Uterus (tissue), 4 donors: Measurements from ENCODE around the gene PLEKHM1. TPM values are rescaled to one million over a fixed set of nuclear protein-coding genes. Genes with fewer than 3 reads are reported as not detected.

Experiments
- DNase-seq, 2 donors: peaks; one replicate each; pipeline ENCODE4 v3.0.0-alpha.2; 2019 to 2020
- H3K27ac ChIP-seq, 2 donors: fragments of 200-600 bp; sonication (generic); 1 replicate in 1 of 2; 2 replicates in 1 of 2; pipeline ENCODE4 v1.5.1; 2016 to 2018
- H3K27me3 ChIP-seq, 2 donors: fragments of 200-600 bp; sonication (generic); one replicate each; pipeline ENCODE4 v1.5.1; 2018 to 2019; ENCODE audit warnings: control low read depth in 1 of 2
- H3K36me3 ChIP-seq, 2 donors: fragments of 200-600 bp; sonication (generic); one replicate each; pipeline ENCODE4 v1.5.1; 2019; ENCODE audit warnings: control low read depth in 1 of 2
- H3K4me1 ChIP-seq, 2 donors: fragments of 200-600 bp; sonication (generic); one replicate each; pipeline ENCODE4 v1.5.1; 2018 to 2019; ENCODE audit warnings: control low read depth in 1 of 2
- H3K4me3 ChIP-seq, 2 donors: fragments of 200-600 bp; sonication (generic); 1 replicate in 1 of 2; 2 replicates in 1 of 2; pipeline ENCODE4 v1.5.1; 2018 to 2019; ENCODE audit warnings: mild to moderate bottlenecking in 1 of 2
- H3K9me3 ChIP-seq, 2 donors: fragments of 200-600 bp; sonication (generic); one replicate each; pipeline ENCODE4 v1.5.1; 2019; ENCODE audit warnings: control low read depth in 1 of 2
- CTCF ChIP-seq, 4 experiments: fragments of 200-600 bp in 2 of 4; fragments of 450-650 bp in 2 of 4; sonication (generic) in 2 of 4; IDR thresholded peaks; one replicate each; pipeline ENCODE4 v1.5.1; 2016 to 2019; ENCODE audit warnings: antibody characterized with exemption in 4 of 4, mild to moderate bottlenecking in 2 of 4, moderate library complexity in 1 of 4
- POLR2A ChIP-seq, 2 donors: fragments of 450-650 bp; IDR thresholded peaks; one replicate each; pipeline ENCODE4 v1.6.1; 2016; ENCODE audit warnings: antibody characterized with exemption in 2 of 2, mild to moderate bottlenecking in 1 of 2, moderate library complexity in 1 of 2
- intact Hi-C: fragments of 100-400 bp; cut with DNase I; formaldehyde crosslinking; loops from one replicate; pipeline ENCODE4 v1.15.1; 2023; ENCODE audit warnings: low total_unique reads
- total RNA-seq, 4 donors: library from RNA; depleted of rRNA in 3 of 4; stranded (reverse); fragments of >200 nt in 3 of 4; gene quantifications; one replicate each; pipeline versions ENCODE4 v1.1.0 to v1.2.4, GENCODE V29; 2014 to 2023
- donor health status: DM: yes; HTN: yes; CAD: no.

PLEKHM1 gene
- total RNA-seq, 4 donors from 2014 or later = 6.9 to 107 (median 33.0) TPM

GRCh38 chr17:45425125-45425983 lies 65.2 kb downstream of the PLEKHM1 start:
- intact Hi-C loops = no loop called here
- no peak for DNase-seq
- peaks cover 0 to 10% of the 10 kb centered on the region in 2 donors for H3K4me1 ChIP-seq
- H3K36me3 ChIP-seq = no peaks in the 10 kb centered on the region
- peaks cover 0 to 11% of the 10 kb centered on the region in 2 donors for H3K27me3 ChIP-seq
- no peak overlapping the region for H3K27ac ChIP-seq
- H3K9me3 ChIP-seq = no peaks in the 10 kb centered on the region
- no peak overlapping the region for H3K4me3 ChIP-seq
- TF ChIP-seq POLR2A (IDR thresholded peaks at IDR 0.05) (no peak), CTCF (IDR thresholded peaks at IDR 0.05) (no peak)

- H3K27ac ChIP-seq = no peak overlapping the region
- H3K4me3 ChIP-seq = no peak overlapping the region
Measured at GRCh38 chr17:45424769-45425124, 65.8 kb downstream of the PLEKHM1 start.

GRCh38 chr17:45423975-45424335 lies 66.6 kb downstream of the PLEKHM1 start:
- no peaks in the 10 kb centered on the region for H3K36me3 ChIP-seq
- intact Hi-C loops = no loop called here
- no peaks in the 10 kb centered on the region for H3K9me3 ChIP-seq
- TF ChIP-seq CTCF (IDR thresholded peaks at IDR 0.05) = no peak
- no peak for TF ChIP-seq POLR2A (IDR thresholded peaks at IDR 0.05)
- no peaks in the 10 kb centered on the region for H3K4me1 ChIP-seq
- no peak overlapping the region for H3K27ac ChIP-seq
- peaks cover 0 to 6% of the 10 kb centered on the region in 2 donors for H3K27me3 ChIP-seq
- DNase-seq = no peak
- no peak overlapping the region for H3K4me3 ChIP-seq

More at GRCh38 chr17:45424769-45425124, 65.8 kb downstream of the PLEKHM1 start:
- H3K27me3 ChIP-seq = peaks cover 0 to 7% of the 10 kb centered on the region in 2 donors
- TF ChIP-seq CTCF (IDR thresholded peaks at IDR 0.05) = no peak
- TF ChIP-seq POLR2A (IDR thresholded peaks at IDR 0.05) = no peak
- DNase-seq = no peak
- H3K4me1 ChIP-seq = peaks cover 0 to 5% of the 10 kb centered on the region in 2 donors
- no peaks in the 10 kb centered on the region for H3K9me3 ChIP-seq
- H3K36me3 ChIP-seq = no peaks in the 10 kb centered on the region
- intact Hi-C loops = no loop called here

GRCh38 chr17:45423304-45423974 lies 67.1 kb downstream of the PLEKHM1 start:
- TF ChIP-seq POLR2A (IDR thresholded peaks at IDR 0.05) (no peak), CTCF (IDR thresholded peaks at IDR 0.05) (no peak)
- intact Hi-C loops = no loop called here
- Histone ChIP-seq H3K36me3 (no peaks in the 10 kb centered on the region), H3K27ac (no peak overlapping the region), H3K4me1 (no peaks in the 10 kb centered on the region), H3K27me3 (peaks cover 0 to under 1% of the 10 kb centered on the region in 2 donors), H3K4me3 (no peak overlapping the region), H3K9me3 (no peaks in the 10 kb centered on the region)
- no peak for DNase-seq
